ENCODE results near the gene MYO1D. TPM values are rescaled to one million over a fixed set of nuclear protein-coding genes. Genes with fewer than 3 reads are reported as not detected.
"Not testable (repeated sequence)": the region's sequence is repeated elsewhere in the genome, so short reads cannot be mapped to it uniquely, and the experiment has no call there.

The MYO1D gene
- total RNA-seq, 2 donors from 2014 or later, result 394 to 421 TPM

GRCh38 chr17:32831223-32831622, 45.7 kb downstream of the MYO1D start:
- no peak for ATAC-seq
- DNase-seq, result no peak
- intact Hi-C loops (cut with DNase I, micrococcal nuclease), result no loop called here

DNA sequence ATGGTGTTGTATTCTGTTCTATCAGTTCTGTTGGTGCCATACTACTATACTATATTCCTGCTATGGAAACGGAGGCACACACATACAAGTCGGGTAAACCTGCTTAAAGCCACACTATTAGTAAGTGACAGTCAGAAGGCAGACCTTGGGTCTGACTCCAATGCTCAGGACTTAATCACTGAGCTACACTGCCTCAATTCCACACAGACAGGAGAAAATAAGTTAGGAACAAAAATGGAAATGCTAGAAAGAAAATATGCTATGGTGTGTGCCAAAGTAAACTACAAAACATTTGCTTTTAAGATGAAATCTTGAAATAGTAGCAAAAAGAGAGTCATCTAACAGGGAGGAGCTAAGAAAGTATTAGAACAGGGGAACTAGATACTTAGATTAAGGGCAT, 48.1 kb downstream of the MYO1D start:
- peak; percentile 7 for ATAC-seq

DNA sequence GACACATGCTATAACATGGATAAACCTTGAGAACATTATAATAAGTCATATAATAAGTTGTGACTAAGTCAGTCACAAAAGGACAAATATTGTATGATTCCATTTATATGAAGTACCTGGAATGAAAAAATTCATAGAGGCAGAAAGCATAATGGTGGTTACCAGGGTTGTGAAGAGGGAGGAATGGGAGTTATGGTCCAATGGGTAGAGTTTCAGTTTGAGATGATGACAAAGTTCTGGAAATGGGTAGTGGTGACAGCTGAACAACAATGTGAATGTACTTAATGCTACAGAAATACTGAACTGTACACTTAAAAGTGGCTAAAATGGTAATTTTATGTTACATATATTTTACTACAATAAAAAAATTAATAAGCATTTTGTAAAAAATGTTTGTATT, 49.7 kb downstream of the MYO1D start:
- no peak for DNase-seq
- no peak for ATAC-seq
- intact Hi-C loops (cut with DNase I, micrococcal nuclease), result no loop called here

More for the DNA sequence above, 48.1 kb downstream of the MYO1D start:
- intact Hi-C loops (cut with DNase I, micrococcal nuclease), result no loop called here
- DNase-seq, result no peak

DNA sequence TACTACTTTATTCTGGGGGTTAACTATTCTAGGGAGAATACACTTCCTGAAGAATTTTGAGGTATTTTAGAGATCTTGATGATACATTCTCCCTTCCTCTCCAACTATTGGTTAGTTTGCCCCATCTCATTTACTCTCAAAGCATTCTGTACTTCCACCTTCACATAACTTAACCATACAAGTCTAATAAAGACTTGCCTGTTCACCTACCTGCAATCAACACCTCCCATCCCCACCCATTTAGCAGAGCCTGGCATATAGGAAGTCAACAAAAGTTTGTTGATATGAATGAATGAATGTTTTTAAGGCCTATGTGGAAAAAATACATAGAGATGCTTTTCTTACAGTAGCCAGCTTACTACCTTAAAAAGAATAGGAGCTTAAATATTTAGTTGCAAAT, 50.8 kb downstream of the MYO1D start:
- DNase-seq, result no peak
- intact Hi-C loops (cut with DNase I, micrococcal nuclease), result no loop called here
- peak; percentile 62 for ATAC-seq

DNA sequence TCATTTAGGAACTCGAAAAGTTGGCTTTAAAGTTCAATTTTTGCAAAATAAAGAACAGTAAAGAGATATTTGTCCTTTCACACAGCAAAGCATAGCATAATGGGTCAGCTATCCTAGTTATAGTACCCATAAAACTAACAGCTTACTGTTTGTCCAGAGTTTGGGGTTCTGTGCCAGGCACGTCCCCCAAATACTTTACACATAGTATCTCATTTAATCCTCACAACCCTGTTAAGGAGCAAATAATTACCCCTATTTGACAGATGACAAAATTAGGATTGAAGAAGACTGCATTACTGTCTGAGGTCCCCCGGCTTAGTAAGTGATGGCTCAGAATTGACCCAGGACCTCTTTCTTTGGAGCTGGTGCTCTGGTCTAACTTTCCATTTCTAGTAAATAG, 52.6 kb downstream of the MYO1D start:
- intact Hi-C loops (cut with DNase I, micrococcal nuclease), result no loop called here
- DNase-seq, result no peak
- no peak for ATAC-seq

- intact Hi-C loops (cut with DNase I, micrococcal nuclease), result no loop called here
- DNase-seq (no peak), ATAC-seq (peak; percentile 27)
Observed at GRCh38 chr17:32822996-32823395, 53.9 kb downstream of the MYO1D start.

GRCh38 chr17:32821987-32822934, 54.7 kb downstream of the MYO1D start:
- intact Hi-C loops (cut with DNase I, micrococcal nuclease); ATAC-seq: not testable (repeated sequence)
- peak in 1 of 2 donors; percentile 47 for DNase-seq

DNA sequence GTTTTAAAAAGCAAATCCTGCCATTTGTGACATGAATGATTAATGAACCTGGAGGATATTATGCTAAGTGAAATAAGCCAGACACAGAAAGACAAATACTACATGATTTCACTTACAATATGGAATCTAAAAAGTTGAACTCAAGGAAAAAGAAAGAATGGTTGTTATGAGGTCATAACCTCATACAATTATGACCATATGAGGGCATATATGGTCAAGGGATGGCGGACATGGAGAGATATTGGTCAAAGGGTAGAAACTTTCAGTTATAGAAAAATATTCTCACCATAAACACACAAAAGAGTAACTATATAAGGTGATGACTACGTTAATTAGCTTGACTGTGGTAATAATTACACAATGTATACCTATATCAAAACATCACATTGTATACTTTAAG, 56.5 kb downstream of the MYO1D start:
- intact Hi-C loops (cut with DNase I, micrococcal nuclease), result no loop called here
- DNase-seq (no peak), ATAC-seq (no peak)

DNA sequence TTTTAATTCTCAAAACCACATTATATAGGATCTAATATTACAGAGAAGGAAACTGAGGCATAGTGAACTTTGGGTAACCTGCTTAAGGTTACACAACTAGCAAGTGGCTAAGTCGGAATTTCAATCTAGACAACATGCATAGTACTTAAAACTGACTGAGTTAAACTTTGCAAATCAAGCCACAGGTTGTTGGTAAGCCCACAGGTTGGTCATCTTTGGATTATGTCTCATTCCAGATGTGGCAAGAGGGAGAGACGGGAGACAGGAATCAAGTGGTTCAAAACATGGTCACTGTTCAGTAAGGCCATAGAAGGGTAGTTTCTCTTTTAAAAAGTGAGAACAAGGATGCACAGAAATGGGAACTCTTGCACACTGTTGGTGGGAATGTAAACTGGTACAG, 57.1 kb downstream of the MYO1D start:
- intact Hi-C loops (cut with DNase I, micrococcal nuclease), result no loop called here
- DNase-seq (no peak), ATAC-seq (no peak)

- DNase-seq, result no peak
- peak; percentile 13 for ATAC-seq
- intact Hi-C loops (cut with DNase I, micrococcal nuclease), result no loop called here
Observed at GRCh38 chr17:32819035-32819434, 57.9 kb downstream of the MYO1D start.

GRCh38 chr17:32815460-32815859, 61.5 kb downstream of the MYO1D start:
- intact Hi-C loops (cut with DNase I, micrococcal nuclease), result no loop called here
- DNase-seq, result no peak
- ATAC-seq, result peak; percentile 36

- no peak for ATAC-seq
- DNase-seq, result no peak
- intact Hi-C loops (cut with DNase I, micrococcal nuclease), result no loop called here
Observed at GRCh38 chr17:32814836-32815235, 62.1 kb downstream of the MYO1D start.

DNA sequence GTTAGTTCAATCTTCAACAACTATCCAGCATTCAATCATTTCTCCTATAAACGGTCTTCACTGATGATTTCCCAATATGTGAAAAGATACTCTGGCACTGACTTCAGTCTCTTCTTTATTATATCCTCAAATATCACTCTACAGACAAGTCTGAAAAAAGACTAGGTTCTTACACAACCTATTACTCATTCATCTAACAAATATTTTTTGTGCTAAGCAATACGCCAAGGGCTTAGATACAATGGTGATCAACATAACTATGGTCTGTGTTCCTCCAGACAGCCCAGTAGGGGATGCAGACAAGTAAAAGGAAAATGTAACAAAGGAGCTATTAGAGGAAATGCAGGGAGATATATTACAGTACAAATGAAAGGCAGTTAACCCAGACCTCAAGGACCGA, 63.9 kb downstream of the MYO1D start:
- DNase-seq (no peak), ATAC-seq (no peak)
- intact Hi-C loops (cut with DNase I, micrococcal nuclease), result no loop called here

DNA sequence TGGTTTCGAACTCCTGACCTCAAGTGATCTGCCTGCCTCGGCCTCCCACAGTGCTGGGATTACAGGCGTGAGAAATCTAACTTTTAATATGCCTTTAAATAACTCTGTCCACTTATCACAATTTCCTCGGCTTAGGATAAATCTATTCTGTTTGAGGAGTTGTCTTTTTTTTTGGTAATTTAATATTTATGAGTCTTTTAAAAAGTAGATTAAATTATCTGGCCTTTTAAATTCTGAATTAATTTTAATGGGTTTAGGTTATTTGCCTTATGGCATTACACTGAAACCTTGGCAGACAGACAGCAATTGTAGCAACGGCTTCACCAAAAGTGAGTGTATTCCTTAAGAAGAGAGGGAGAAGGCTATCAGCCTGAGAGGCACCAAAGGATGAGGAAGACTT, 66.2 kb downstream of the MYO1D start:
- no peak for DNase-seq
- intact Hi-C loops (cut with DNase I, micrococcal nuclease), result no loop called here
- no peak for ATAC-seq

DNA sequence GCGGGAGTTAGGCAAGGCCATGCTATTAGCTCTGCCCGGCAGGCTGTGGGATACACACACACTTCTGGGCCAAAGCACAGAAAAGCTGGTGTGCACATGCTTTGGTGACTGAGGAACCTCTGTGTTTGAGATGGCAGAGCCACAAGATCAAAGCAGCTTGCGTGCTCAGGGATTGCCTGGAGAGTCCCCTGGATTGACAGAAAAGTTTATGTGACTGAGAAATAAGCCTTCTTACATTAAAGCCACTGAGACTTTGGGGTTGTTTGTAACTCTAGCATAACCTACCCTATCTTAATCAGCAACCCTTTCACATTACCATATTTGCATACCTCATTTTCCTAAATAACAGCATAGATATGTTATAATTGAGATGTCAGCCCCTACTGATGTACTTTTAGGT, 69.3 kb downstream of the MYO1D start:
- no peak for DNase-seq
- intact Hi-C loops (cut with DNase I, micrococcal nuclease), result no loop called here
- ATAC-seq, result peak; percentile 12

- ATAC-seq (peak; percentile 92), DNase-seq (no peak)
- intact Hi-C loops (cut with DNase I, micrococcal nuclease), result no loop called here
Observed at GRCh38 chr17:32806646-32807045, 70.3 kb downstream of the MYO1D start.

DNA sequence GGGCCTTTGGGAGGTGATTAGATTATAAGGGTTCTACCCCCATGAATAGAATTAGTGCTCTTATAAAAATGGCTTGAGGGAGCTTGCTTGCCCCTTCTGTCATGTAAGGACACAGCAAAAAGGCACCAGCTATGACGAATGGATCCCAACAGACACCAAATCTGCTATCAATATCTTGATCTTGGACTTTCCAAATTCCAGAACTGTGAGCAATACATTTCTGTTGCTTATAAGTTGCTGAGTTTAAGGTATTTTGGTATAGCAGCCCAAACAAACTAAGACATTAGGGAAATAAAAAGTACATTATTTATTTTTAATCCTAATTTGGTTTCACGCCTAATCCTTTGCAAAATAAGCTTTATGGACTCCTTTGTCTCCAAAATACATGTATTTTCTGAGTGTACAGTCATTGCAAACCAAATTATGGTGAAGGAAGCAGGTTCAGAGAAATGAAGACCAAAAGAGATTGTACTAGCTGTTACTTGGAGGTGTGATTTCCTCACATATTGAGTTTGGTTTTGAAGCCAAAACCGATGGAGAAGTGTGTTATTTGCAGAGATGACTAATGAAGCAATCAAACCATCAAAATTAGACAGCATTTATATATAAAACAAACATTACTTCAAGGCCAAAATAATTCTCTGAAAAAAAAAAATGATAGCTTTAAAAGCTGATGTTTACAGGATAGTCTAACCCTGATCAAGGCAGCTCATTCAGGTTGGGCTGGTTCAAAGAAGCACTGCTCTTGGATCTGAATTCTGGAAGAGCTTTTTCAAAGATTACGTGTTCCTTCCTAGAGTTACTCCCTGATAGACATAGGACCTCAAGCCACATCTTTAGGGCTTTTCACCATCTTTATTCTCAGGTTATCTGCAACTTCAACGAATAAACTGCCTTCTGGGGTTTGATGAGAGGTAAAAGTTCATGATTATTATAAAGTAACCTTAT, 71.6 kb downstream of the MYO1D start:
- intact Hi-C loops (cut with DNase I, micrococcal nuclease), result no loop called here
- ATAC-seq, result no peak
- no peak for DNase-seq

DNA sequence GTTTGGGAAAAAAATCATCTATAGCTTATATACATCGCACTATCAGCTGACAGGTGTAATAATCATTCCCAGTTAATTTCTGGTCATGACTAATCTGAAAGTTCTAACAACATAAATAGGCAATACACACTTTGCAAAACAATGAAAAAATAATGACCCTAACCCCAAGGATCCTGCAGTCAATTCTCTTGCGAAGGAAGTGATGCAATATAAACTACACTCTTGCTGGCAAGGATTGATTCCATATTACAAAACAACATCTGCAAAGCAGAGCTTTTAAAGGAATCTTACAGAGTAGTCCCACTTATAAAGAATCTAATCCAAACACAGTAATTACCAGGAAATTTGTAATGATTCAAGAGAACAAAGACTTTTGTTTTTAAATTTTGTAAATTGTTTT, 73.4 kb downstream of the MYO1D start:
- intact Hi-C loops (cut with DNase I, micrococcal nuclease), result no loop called here
- ATAC-seq (no peak), DNase-seq (no peak)

GRCh38 chr17:32802306-32802705, 74.6 kb downstream of the MYO1D start:
- ATAC-seq (no peak), DNase-seq (no peak)

GRCh38 chr17:32801641-32802040, 75.3 kb downstream of the MYO1D start:
- intact Hi-C loops (cut with DNase I, micrococcal nuclease), result no loop called here
- peak; percentile 39 for ATAC-seq
- no peak for DNase-seq

More at GRCh38 chr17:32802306-32802705, 74.6 kb downstream of the MYO1D start:
- intact Hi-C loops (cut with DNase I, micrococcal nuclease), result no loop called here
